GM21529 (cell line): ENCODE results near the gene PDGFD.

Experiments used
- ATAC-seq: cut with Tn5 transposase; IDR thresholded peaks from one replicate; pipeline ENCODE4 v1.9.1; 2021; ENCODE audit not compliant: unreplicated experiment

PDGFD gene

GRCh38 chr11:104003491-104003890, 160.5 kb downstream of the PDGFD start:
- ATAC-seq: no peak

DNA sequence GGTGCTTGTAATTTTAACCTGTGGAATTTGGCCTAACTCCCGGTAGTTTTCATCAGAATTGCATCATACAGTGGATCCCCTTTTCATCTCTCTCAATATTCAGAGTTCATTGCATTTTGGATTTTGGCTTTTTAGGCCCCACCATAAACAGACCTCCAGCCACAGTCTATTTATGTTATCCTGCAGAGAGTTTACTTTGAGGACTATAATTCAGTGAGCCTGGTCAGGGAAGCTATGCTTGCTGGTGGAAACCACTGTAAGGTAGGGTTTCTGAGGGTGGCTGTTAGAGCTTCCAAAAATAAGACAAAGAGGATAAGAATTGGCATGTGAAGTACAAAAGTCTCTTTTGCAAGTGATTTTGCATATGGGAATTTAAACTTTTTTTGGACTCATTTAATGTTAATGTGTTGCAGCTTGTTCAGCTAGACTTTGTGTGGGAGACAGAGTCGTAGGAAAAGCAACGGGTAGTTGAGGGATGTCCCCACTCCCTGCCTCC, 162.3 kb downstream of the PDGFD start:
- no peak for ATAC-seq

DNA sequence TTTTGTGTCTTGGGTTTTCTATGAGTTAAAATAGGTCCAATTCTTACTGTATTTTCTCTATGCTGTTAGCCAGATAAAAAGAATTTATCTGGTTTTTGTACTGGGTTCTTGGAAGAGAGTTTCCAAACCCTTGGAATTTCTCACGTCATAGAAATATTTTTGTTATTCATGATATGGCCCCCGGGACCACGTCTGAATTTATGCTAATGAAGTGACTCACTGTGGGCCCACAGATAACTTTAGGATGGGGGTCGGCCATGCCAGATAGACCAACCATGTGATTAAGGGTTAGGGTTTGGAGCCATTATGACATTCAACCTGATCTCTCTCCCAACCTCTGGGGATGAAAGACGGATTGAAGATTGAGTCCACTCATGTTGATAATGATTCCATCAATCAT, 163.1 kb downstream of the PDGFD start:
- no peak for ATAC-seq

DNA sequence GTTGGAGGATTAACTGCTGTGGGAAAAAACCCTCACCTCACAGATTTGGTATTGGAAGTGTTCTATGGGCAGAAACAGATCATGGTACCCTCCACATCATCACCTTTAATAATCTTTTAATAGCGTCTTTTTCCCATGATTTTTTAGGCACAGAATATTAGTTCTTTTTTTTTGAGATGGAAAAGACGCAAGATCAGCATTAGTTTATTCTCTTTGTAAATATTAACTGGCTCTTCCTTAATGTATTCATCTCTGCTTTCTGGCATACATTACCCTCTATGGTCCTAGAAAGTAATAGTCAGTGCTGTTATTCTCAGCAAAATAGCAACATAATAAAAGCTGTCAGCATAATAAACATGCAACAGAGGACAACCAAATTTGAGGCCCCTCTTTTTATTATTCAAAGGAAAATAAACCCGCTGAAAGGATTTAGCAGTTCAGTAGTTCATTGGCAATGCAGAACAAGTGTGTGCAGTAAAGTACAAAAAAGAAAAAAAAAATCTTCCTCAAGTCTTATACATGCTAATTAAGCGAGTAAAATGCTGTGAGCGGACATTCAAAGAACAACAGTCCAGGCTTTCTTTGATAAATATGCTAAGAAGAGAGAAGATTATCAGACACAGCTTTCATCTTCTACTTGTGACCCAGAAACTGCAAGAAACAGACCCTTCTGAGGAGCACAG, 165.0 kb downstream of the PDGFD start:
- ATAC-seq: no peak

DNA sequence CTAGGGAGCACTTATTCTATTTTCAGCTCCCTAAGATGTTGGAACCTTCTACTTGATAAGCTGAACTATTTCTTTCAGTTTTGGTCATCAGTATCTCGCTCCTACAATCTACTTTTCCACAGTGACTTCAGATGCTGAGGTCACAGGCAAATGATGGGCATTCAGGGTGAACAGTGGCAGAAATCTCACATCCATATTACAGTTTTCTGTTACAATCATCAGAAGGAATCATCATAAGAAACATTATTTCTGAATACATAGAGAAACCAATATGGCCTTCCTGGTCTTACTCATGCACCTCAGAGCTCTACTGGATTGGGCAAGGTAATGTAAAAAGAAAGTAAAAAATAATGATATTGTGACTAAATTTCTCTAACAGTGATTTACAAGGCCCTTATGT, 166.9 kb downstream of the PDGFD start:
- ATAC-seq: peak; percentile 67

GRCh38 chr11:103995896-103996295, 168.1 kb downstream of the PDGFD start:
- no peak for ATAC-seq

GRCh38 chr11:103994518-103994917, 169.4 kb downstream of the PDGFD start:
- no peak for ATAC-seq

GRCh38 chr11:103994094-103994493, 169.9 kb downstream of the PDGFD start:
- no peak for ATAC-seq

- ATAC-seq: no peak
Measured at GRCh38 chr11:103993507-103993906, 170.4 kb downstream of the PDGFD start.

- ATAC-seq: no peak
Measured at GRCh38 chr11:103988595-103988969, 175.4 kb downstream of the PDGFD start.

GRCh38 chr11:103987629-103988594, 176.0 kb downstream of the PDGFD start:
- no peak for ATAC-seq

DNA sequence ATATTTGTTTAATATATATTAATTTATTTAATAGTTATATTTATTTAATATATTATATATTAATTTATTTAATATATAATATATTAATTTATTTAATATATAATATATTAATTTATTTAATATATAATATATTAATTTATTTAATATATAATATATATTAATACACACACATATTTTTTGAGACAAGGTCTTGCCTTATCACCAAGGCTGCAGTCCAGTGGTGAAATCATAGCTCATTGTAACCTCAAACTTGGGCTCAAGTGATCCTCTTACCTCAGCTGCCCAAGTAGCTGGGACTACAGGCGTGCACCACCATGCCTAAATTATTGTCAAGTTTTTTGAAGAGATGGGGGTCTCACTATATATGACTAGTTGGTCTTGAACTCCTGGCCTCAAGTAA, 178.9 kb downstream of the PDGFD start:
- no peak for ATAC-seq

DNA sequence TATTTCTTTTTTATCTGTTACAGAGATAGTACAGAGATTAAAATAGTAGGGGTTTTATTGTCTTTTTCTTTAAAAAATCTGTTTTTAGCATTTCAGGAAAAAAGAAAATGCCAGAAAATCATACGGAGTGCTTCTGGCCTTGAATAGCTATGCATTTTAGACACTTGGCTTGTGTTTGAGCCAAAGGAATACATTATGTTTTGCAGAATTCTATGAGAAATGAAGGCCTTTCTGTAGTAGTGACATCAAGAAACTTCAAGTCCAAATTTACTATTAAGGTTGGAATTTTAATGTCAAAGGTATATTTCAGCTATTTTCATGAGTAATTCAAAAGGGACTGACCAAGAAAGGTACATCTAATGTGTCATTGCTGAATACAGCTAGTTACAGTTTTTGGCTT, 183.8 kb downstream of the PDGFD start:
- no peak for ATAC-seq

- no peak for ATAC-seq
Measured at GRCh38 chr11:103978616-103979595, 185.0 kb downstream of the PDGFD start.

- ATAC-seq: no peak
Measured at GRCh38 chr11:103972013-103972412, 191.9 kb downstream of the PDGFD start.

- ATAC-seq: peak; percentile 96
Measured at GRCh38 chr11:103970701-103971249, 193.2 kb downstream of the PDGFD start.

DNA sequence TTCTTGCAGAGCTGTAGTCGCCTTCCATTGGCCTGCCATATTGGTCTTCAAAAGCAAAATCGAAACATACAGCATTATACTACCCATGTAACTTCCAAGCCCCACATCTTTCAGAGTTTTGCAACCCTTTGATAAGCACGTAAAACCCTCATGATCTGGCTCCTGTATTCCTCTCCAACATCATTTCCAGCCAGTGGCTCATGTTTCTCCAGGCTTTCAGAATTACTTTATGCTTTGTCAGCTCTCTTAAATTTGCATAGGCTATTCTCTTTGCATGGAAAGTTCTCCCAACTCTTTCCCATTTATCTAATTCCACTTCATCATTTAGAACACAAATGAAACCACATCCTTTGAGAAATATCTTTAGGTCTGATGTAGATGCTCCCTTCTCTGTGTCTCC, 195.3 kb downstream of the PDGFD start:
- ATAC-seq: no peak

GRCh38 chr11:103967985-103968384, 196.0 kb downstream of the PDGFD start:
- ATAC-seq: no peak

DNA sequence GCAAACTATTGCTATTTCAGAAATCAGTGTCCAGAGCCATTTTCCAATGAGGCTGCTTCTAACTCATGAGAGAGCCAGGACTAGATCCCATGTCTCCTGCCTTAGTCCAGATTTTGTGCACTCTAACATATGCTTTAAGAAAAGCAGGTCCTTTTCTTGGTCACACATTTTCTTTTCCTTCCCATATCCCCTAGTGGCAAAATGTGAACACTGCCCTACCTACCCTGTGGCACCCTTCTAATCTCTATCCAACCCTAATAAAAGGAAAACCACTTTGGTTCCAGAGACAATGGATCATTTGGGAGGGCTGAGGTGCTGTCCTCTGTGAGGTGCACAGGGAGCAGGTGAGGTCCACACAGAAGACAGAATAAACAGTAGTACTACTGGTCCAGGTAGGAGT, 199.6 kb downstream of the PDGFD start:
- ATAC-seq: no peak

DNA sequence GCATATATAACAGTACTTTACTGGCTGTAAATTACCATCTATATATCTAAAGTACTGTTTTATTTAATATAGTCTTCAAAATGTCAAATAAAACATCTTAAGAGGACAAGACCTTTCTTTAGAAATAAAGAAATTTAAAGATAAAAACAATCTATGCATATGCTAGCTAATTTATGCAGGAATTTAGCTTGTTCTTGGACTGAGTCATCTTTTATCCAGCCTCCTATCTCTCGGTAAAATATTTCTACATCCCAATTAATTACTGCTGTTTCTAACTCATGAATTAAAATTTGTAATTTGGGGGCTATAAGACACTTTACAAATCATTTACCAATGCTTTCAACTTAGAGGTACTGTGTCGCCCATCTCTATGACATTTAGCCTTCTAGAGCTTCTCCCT, 200.3 kb downstream of the PDGFD start:
- ATAC-seq: no peak

DNA sequence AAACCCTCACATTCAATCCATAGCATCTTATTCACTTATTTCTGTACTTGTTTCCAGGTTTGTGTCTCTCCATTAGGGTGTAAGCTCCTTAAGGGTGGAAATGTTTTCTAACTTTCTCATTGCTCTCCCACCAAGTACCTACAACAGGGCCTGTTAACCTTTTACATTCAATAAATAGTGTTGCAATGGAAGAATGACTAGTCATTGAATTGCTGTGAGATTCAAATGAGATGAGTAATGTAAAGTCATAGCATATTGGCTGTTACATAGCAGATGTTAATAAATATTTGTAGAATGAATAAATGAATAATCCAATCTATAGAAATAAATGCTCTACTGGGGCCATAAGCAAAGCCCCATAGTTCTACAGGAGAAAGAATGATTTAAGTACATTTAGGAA, 202.9 kb downstream of the PDGFD start:
- no peak for ATAC-seq
